ENCODE data around the gene TCF7L1. TPM values are rescaled to one million over a fixed set of nuclear protein-coding genes. Genes with fewer than 3 reads are reported as not detected.

The TCF7L1 gene
- total and polyA plus RNA-seq, 9 of the 15 experiments (the other 6 are each of a cell fraction or from before 2014, with no cell fraction given): 0.03 to 0.11 (median 0.07) TPM; not detected in 5

DNA sequence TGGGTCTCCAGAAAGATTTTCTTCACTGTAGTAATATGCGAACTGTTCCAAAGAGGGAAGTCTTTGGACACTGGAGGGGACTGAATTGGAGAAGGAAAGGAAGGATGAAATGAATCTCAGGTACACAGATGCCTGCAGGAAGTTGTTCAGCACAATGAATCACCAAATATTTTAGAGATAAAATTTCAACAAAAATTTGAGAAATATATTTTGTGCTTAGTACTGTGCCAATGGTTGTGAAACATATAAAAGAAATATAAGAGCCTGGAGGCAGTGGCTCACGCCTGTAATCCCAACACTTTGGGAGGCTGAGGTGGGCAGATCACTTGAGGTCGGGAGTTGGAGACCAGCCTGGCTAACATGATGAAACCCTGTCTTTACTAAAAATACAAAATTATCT, 224.5 kb downstream of the TCF7L1 start (continued):
- no peak for TF ChIP-seq CREBBP (IDR thresholded peaks at IDR 0.05; ENCODE audit: low read depth, low read length)
- no peak for TF ChIP-seq KAT2B (IDR thresholded peaks at IDR 0.05; ENCODE audit: low read depth, low read length)
- no peak for TF ChIP-seq MAFK (IDR thresholded peaks at IDR 0.05; ENCODE audit: low read length)

Small RNAs within 50 kb of the gene (small RNA-seq; reads per million reads assigned to genes)
- gene AC093162.1 (not detected), gene RF00019 (not detected), gene RNU6-674P (not detected)

Other genes starting within 250 kb of the TCF7L1 start
- gene TMSB10, start 227.7 kb upstream of the TCF7L1 start, total RNA-seq (2014; rRNA removed): 1,173 and 2,226 TPM in 2 replicates
- 959 and 1,048 TPM in 2 replicates for gene TMSB10, start 227.7 kb upstream of the TCF7L1 start, total RNA-seq (2014; rRNA removed; fragmentation: Illumina TruSeq; extraction: Trizol)
- gene TMSB10, start 227.7 kb upstream of the TCF7L1 start, total RNA-seq (2015; rRNA removed; fragmentation: Illumina TruSeq; extraction: Trizol): 1,394 and 1,397 TPM in 2 replicates
- 583 and 608 TPM in 2 replicates for gene TMSB10, start 227.7 kb upstream of the TCF7L1 start, total RNA-seq (2021)
- 266 and 531 TPM in 2 replicates for gene TMSB10, start 227.7 kb upstream of the TCF7L1 start, polyA plus RNA-seq (2011; rRNA removed)
- 1,329 TPM in 2 replicates for gene TMSB10, start 227.7 kb upstream of the TCF7L1 start, polyA plus RNA-seq (2014; fragmentation: Illumina TruSeq; extraction: Trizol)
- 100 to 1,000 TPM; 382 to 669 TPM for gene TMSB10, start 227.7 kb upstream of the TCF7L1 start, polyA plus RNA-seq (2014; fragmentation: Nextera tagmentation; extraction: Ambion mirVana)
- 1,359 and 1,607 TPM in 2 replicates for gene TMSB10, start 227.7 kb upstream of the TCF7L1 start, polyA plus RNA-seq (2014; rRNA removed)
- gene KCMF1, start 162.2 kb upstream of the TCF7L1 start, total RNA-seq (2014; rRNA removed): 30.7 and 34.7 TPM in 2 replicates
- gene KCMF1, start 162.2 kb upstream of the TCF7L1 start, total RNA-seq (2014; rRNA removed; fragmentation: Illumina TruSeq; extraction: Trizol): 61.3 and 73.9 TPM in 2 replicates
- gene KCMF1, start 162.2 kb upstream of the TCF7L1 start, total RNA-seq (2015; rRNA removed; fragmentation: Illumina TruSeq; extraction: Trizol): 46.5 and 47.0 TPM in 2 replicates
- 68.8 and 69.5 TPM in 2 replicates for gene KCMF1, start 162.2 kb upstream of the TCF7L1 start, total RNA-seq (2021)
- 57.7 and 88.2 TPM in 2 replicates for gene KCMF1, start 162.2 kb upstream of the TCF7L1 start, polyA plus RNA-seq (2011; rRNA removed)
- 52.0 and 52.8 TPM in 2 replicates for gene KCMF1, start 162.2 kb upstream of the TCF7L1 start, polyA plus RNA-seq (2014; fragmentation: Illumina TruSeq; extraction: Trizol)
- gene KCMF1, start 162.2 kb upstream of the TCF7L1 start, polyA plus RNA-seq (2014; fragmentation: Nextera tagmentation; extraction: Ambion mirVana): 1 to 10 TPM; 6.8 to 7.5 TPM
- 36.7 and 43.9 TPM in 2 replicates for gene KCMF1, start 162.2 kb upstream of the TCF7L1 start, polyA plus RNA-seq (2014; rRNA removed)
- gene TGOLN2, start 194.6 kb downstream of the TCF7L1 start, total RNA-seq (2014; rRNA removed): 35.9 and 40.7 TPM in 2 replicates
- 28.3 and 32.1 TPM in 2 replicates for gene TGOLN2, start 194.6 kb downstream of the TCF7L1 start, total RNA-seq (2014; rRNA removed; fragmentation: Illumina TruSeq; extraction: Trizol)
- 30.7 and 31.9 TPM in 2 replicates for gene TGOLN2, start 194.6 kb downstream of the TCF7L1 start, total RNA-seq (2015; rRNA removed; fragmentation: Illumina TruSeq; extraction: Trizol)
- gene TGOLN2, start 194.6 kb downstream of the TCF7L1 start, total RNA-seq (2021): 47.4 and 48.0 TPM in 2 replicates
- 38.9 and 61.7 TPM in 2 replicates for gene TGOLN2, start 194.6 kb downstream of the TCF7L1 start, polyA plus RNA-seq (2011; rRNA removed)
- gene TGOLN2, start 194.6 kb downstream of the TCF7L1 start, polyA plus RNA-seq (2014; fragmentation: Illumina TruSeq; extraction: Trizol): 60.5 and 66.5 TPM in 2 replicates
- gene TGOLN2, start 194.6 kb downstream of the TCF7L1 start, polyA plus RNA-seq (2014; fragmentation: Nextera tagmentation; extraction: Ambion mirVana): 10 to 100 TPM; 13.0 to 18.0 TPM
- gene TGOLN2, start 194.6 kb downstream of the TCF7L1 start, polyA plus RNA-seq (2014; rRNA removed): 52.1 and 53.1 TPM in 2 replicates
- gene RETSAT, start 221.1 kb downstream of the TCF7L1 start, total RNA-seq (2014; rRNA removed): 12.3 and 15.6 TPM in 2 replicates
- 13.2 and 14.4 TPM in 2 replicates for gene RETSAT, start 221.1 kb downstream of the TCF7L1 start, total RNA-seq (2014; rRNA removed; fragmentation: Illumina TruSeq; extraction: Trizol)
- 17.9 and 20.0 TPM in 2 replicates for gene RETSAT, start 221.1 kb downstream of the TCF7L1 start, total RNA-seq (2015; rRNA removed; fragmentation: Illumina TruSeq; extraction: Trizol)
- 19.5 and 20.1 TPM in 2 replicates for gene RETSAT, start 221.1 kb downstream of the TCF7L1 start, total RNA-seq (2021)
- gene RETSAT, start 221.1 kb downstream of the TCF7L1 start, polyA plus RNA-seq (2011; rRNA removed): 16.8 and 18.3 TPM in 2 replicates
- gene RETSAT, start 221.1 kb downstream of the TCF7L1 start, polyA plus RNA-seq (2014; fragmentation: Illumina TruSeq; extraction: Trizol): 18.7 and 21.6 TPM in 2 replicates
- 1 to 10 TPM; 1.9 to 5.6 TPM for gene RETSAT, start 221.1 kb downstream of the TCF7L1 start, polyA plus RNA-seq (2014; fragmentation: Nextera tagmentation; extraction: Ambion mirVana)
- gene RETSAT, start 221.1 kb downstream of the TCF7L1 start, polyA plus RNA-seq (2014; rRNA removed): 13.8 and 16.5 TPM in 2 replicates
- gene ELMOD3, start 221.4 kb downstream of the TCF7L1 start, total RNA-seq (2014; rRNA removed): 6.2 and 9.8 TPM in 2 replicates
- gene ELMOD3, start 221.4 kb downstream of the TCF7L1 start, total RNA-seq (2014; rRNA removed; fragmentation: Illumina TruSeq; extraction: Trizol): 10.5 and 11.6 TPM in 2 replicates
- 12.4 and 14.5 TPM in 2 replicates for gene ELMOD3, start 221.4 kb downstream of the TCF7L1 start, total RNA-seq (2015; rRNA removed; fragmentation: Illumina TruSeq; extraction: Trizol)
- gene ELMOD3, start 221.4 kb downstream of the TCF7L1 start, total RNA-seq (2021): 7.8 and 9.2 TPM in 2 replicates
- gene ELMOD3, start 221.4 kb downstream of the TCF7L1 start, polyA plus RNA-seq (2011; rRNA removed): 14.5 and 18.7 TPM in 2 replicates
- gene ELMOD3, start 221.4 kb downstream of the TCF7L1 start, polyA plus RNA-seq (2014; fragmentation: Illumina TruSeq; extraction: Trizol): 11.1 and 14.3 TPM in 2 replicates
- gene ELMOD3, start 221.4 kb downstream of the TCF7L1 start, polyA plus RNA-seq (2014; fragmentation: Nextera tagmentation; extraction: Ambion mirVana): 1 to 10 TPM; 2.7 to 6.4 TPM
- gene ELMOD3, start 221.4 kb downstream of the TCF7L1 start, polyA plus RNA-seq (2014; rRNA removed): 14.5 and 14.6 TPM in 2 replicates

Measured in K562 (cell line).